ENCODE results near the gene RAD52.
A peak's percentile ranks its signal among the peaks of the same experiment; 100 is the strongest.

The RAD52 gene

GRCh38 chr12:951176-951575, 1.7 kb upstream of the RAD52 start:
- no peak overlapping the region for H3K4me3 ChIP-seq (ENCODE audit: control insufficient read depth, low read depth, low read length)
- no peak for TF ChIP-seq CTCF (conservative IDR thresholded peaks at IDR 0.05; ENCODE audit: control insufficient read depth, insufficient read depth, low read depth, low read length)
- no peak for DNase-seq (ENCODE audit: low read depth)

- DNase-seq (ENCODE audit: low read depth), result no peak
- TF ChIP-seq CTCF (conservative IDR thresholded peaks at IDR 0.05; ENCODE audit: control insufficient read depth, insufficient read depth, low read depth, low read length), result no peak
- peak overlapping the region; percentile 97 for H3K4me3 ChIP-seq (ENCODE audit: control insufficient read depth, low read depth, low read length)
Observed at GRCh38 chr12:948238-948637, 1.3 kb downstream of the RAD52 start.

GRCh38 chr12:946631-947030, 2.9 kb downstream of the RAD52 start:
- H3K4me3 ChIP-seq (ENCODE audit: control insufficient read depth, low read depth, low read length), result no peak overlapping the region
- no peak for TF ChIP-seq CTCF (conservative IDR thresholded peaks at IDR 0.05; ENCODE audit: control insufficient read depth, insufficient read depth, low read depth, low read length)
- peak; percentile 44 for DNase-seq (ENCODE audit: low read depth)

GRCh38 chr12:946212-946611, 3.3 kb downstream of the RAD52 start:
- no peak for TF ChIP-seq CTCF (conservative IDR thresholded peaks at IDR 0.05; ENCODE audit: control insufficient read depth, insufficient read depth, low read depth, low read length)
- DNase-seq (ENCODE audit: low read depth), result peak; percentile 29

GRCh38 chr12:944211-944610, 5.3 kb downstream of the RAD52 start:
- DNase-seq (ENCODE audit: low read depth), result no peak
- no peak overlapping the region for H3K4me3 ChIP-seq (ENCODE audit: control insufficient read depth, low read depth, low read length)
- no peak for TF ChIP-seq CTCF (conservative IDR thresholded peaks at IDR 0.05; ENCODE audit: control insufficient read depth, insufficient read depth, low read depth, low read length)

More at GRCh38 chr12:946212-946611, 3.3 kb downstream of the RAD52 start:
- no peak overlapping the region for H3K4me3 ChIP-seq (ENCODE audit: control insufficient read depth, low read depth, low read length)

GRCh38 chr12:943051-943450, 6.4 kb downstream of the RAD52 start:
- DNase-seq (ENCODE audit: low read depth), result no peak
- no peak for TF ChIP-seq CTCF (conservative IDR thresholded peaks at IDR 0.05; ENCODE audit: control insufficient read depth, insufficient read depth, low read depth, low read length)
- H3K4me3 ChIP-seq (ENCODE audit: control insufficient read depth, low read depth, low read length), result no peak overlapping the region

- DNase-seq (ENCODE audit: low read depth), result no peak
- H3K4me3 ChIP-seq (ENCODE audit: control insufficient read depth, low read depth, low read length), result no peak overlapping the region
- TF ChIP-seq CTCF (conservative IDR thresholded peaks at IDR 0.05; ENCODE audit: control insufficient read depth, insufficient read depth, low read depth, low read length), result no peak
Observed at GRCh38 chr12:938810-939209, 10.7 kb downstream of the RAD52 start.

Data from fibroblast of mammary gland (primary cell).